LNCaP clone FGC (cell line): ENCODE data around the gene PAOX.
"Not testable (repeated sequence)": the region's sequence is repeated elsewhere in the genome, so short reads cannot be mapped to it uniquely, and the experiment has no call there.

Experiments used
- DNase-seq: peaks from one replicate; pipeline ENCODE4 v3.0.0-alpha.2; 2011; ENCODE audit warnings: low read depth
- H3K4me3 ChIP-seq: 2 replicates; pipeline ENCODE4 v1.5.1; 2011; ENCODE audit warnings: mild to moderate bottlenecking, low read depth, low read length, control low read depth
- CTCF ChIP-seq: IDR thresholded peaks from 2 replicates; pipeline ENCODE4 v1.5.1; 2012; ENCODE audit warnings: mild to moderate bottlenecking; ENCODE audit not compliant: control insufficient read depth, insufficient read depth; ENCODE audit errors: extremely low read depth

Gene PAOX

DNA sequence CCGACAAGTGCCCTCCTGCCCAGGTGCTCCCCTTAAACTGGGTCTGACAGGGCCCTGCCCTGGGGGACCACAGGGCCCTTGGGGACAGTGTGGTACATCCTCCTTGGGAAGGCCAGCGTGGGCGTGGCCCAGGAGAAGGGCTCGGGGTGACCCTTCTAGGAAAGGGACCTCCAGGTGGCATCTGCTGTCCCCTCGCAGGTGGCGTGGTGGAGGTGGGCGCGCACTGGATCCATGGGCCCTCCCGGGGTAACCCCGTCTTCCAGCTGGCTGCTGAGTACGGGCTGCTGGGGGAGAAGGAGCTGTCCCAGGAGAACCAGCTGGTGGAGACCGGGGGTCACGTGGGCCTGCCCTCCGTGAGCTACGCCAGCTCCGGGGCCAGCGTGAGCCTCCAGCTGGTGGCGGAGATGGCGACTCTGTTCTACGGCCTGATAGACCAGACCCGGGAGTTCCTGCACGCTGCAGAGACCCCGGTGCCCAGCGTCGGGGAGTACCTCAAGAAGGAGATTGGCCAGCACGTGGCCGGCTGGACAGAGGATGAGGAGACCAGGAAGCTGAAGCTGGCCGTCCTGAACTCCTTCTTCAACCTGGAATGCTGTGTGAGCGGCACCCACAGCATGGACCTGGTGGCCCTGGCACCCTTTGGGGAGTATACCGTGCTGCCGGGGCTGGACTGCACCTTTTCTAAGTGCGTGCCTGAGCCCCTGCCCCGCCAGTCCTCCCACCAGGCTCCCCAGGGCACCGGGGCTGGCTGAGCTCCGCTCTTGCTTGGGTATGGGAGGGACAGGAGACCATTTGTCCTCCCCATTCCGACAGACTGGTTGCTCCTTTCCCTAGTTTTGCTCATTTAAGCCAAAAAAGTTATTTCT is 972 bp downstream of the PAOX start:
- peak overlapping the region; percentile 57 for H3K4me3 ChIP-seq
- TF ChIP-seq CTCF = no peak
- DNase-seq = no peak

- no peak for TF ChIP-seq CTCF
- no peak for DNase-seq
- no peak overlapping the region for H3K4me3 ChIP-seq
Measured at GRCh38 chr10:133381036-133381435, 2.0 kb downstream of the PAOX start.

GRCh38 chr10:133383551-133383950 is 4.5 kb downstream of the PAOX start:
- no peak for DNase-seq
- TF ChIP-seq CTCF = no peak
- no peak overlapping the region for H3K4me3 ChIP-seq

DNA sequence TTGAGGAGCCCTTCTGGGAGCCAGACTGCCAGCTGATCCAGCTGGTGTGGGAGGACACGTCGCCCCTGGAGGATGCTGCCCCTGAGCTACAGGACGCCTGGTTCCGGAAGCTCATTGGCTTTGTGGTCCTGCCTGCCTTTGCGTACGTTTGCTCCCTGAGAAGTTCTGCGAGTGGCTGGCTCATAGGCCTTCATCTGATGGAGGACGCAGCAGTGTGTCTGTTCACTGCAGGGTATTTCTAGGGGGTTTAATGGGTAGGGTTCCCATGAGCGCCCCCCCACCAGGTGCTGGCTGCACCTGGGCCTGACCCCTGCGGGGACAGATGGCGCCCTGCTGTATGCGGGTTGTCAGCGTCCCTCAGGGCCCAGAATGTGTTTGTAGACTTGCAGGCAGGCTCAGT is 5.0 kb downstream of the PAOX start:
- DNase-seq = no peak
- H3K4me3 ChIP-seq = no peak overlapping the region
- no peak for TF ChIP-seq CTCF

GRCh38 chr10:133385214-133385613 is 6.2 kb downstream of the PAOX start:
- DNase-seq = no peak
- no peak overlapping the region for H3K4me3 ChIP-seq
- TF ChIP-seq CTCF = no peak

GRCh38 chr10:133386951-133387350 is 7.9 kb downstream of the PAOX start:
- H3K4me3 ChIP-seq, DNase-seq: not testable (repeated sequence)

- no peak overlapping the region for H3K4me3 ChIP-seq
- no peak for TF ChIP-seq CTCF
- DNase-seq = no peak
Measured at GRCh38 chr10:133388236-133388972, 9.3 kb downstream of the PAOX start.
